GM12878 (cell line): ENCODE data around the gene FKBP11. TPM values are rescaled to one million over a fixed set of nuclear protein-coding genes. Genes with fewer than 3 reads are reported as not detected.

ENCODE experiments used
- ATF7 ChIP-seq: fragments of 450-650 bp; IDR thresholded peaks from 2 replicates; pipeline ENCODE4 v1.6.1; 2016; ENCODE audit warnings: low read depth, mild to moderate bottlenecking
- BACH1 ChIP-seq: fragments of 450-650 bp; IDR thresholded peaks from 2 replicates; pipeline ENCODE4 v1.6.1; 2017; ENCODE audit warnings: mild to moderate bottlenecking, borderline replicate concordance
- BRCA1 ChIP-seq: IDR thresholded peaks from 2 replicates; pipeline ENCODE4 v1.6.1; 2011; ENCODE audit warnings: low read depth, low read length, improper control_type of control experiment
- EED ChIP-seq: sonication (generic); IDR thresholded peaks from 2 replicates; pipeline ENCODE4 v1.6.1; 2016; ENCODE audit warnings: antibody characterized with exemption, low read depth
- EP300 ChIP-seq, 2 experiments: fragments of 150-350 bp in 1 of 2; IDR thresholded peaks; 2 replicates each; pipeline ENCODE4 v1.6.1; 2011 to 2012; ENCODE audit warnings: low read depth in 2 of 2, low read length in 2 of 2, borderline replicate concordance in 1 of 2, improper control_type of control experiment in 1 of 2, inconsistent platforms in 1 of 2; ENCODE audit not compliant: control insufficient read depth in 1 of 2
- FOS ChIP-seq: IDR thresholded peaks from 3 replicates; pipeline ENCODE4 v1.6.1; 2011; ENCODE audit warnings: borderline replicate concordance; ENCODE audit not compliant: insufficient read length; ENCODE audit errors: extremely low read depth
- GABPA ChIP-seq: IDR thresholded peaks from 2 replicates; pipeline ENCODE4 v1.6.1; 2014; ENCODE audit warnings: antibody characterized with exemption, low read depth, mild to moderate bottlenecking, inconsistent platforms
- IKZF1 ChIP-seq: fragments of 450-650 bp; conservative IDR thresholded peaks from 2 replicates; pipeline ENCODE4 v1.6.1; 2017; ENCODE audit warnings: antibody characterized with exemption, mild to moderate bottlenecking
- MTA3 ChIP-seq: IDR thresholded peaks from 2 replicates; pipeline ENCODE4 v1.6.1; 2012; ENCODE audit warnings: low read length, inconsistent platforms, borderline replicate concordance
- NFIC ChIP-seq: IDR thresholded peaks from 2 replicates; pipeline ENCODE4 v1.6.1; 2012; ENCODE audit warnings: low read depth, mild to moderate bottlenecking, inconsistent platforms, low read length, moderate library complexity
- NRF1 ChIP-seq: conservative IDR thresholded peaks from 2 replicates; pipeline ENCODE4 v1.6.1; 2011; ENCODE audit warnings: mild to moderate bottlenecking, low read depth, low read length, improper control_type of control experiment
- POLR2A ChIP-seq: IDR thresholded peaks from 2 replicates; pipeline ENCODE4 v1.6.1; 2011; ENCODE audit warnings: low read depth, mild to moderate bottlenecking, low read length
- POU2F2 ChIP-seq: IDR thresholded peaks from 3 replicates; pipeline ENCODE4 v1.6.1; 2011; ENCODE audit warnings: low read depth, mild to moderate bottlenecking, low read length, borderline replicate concordance
- SREBF2 ChIP-seq: IDR thresholded peaks from 2 replicates; pipeline ENCODE4 v1.6.1; 2012; ENCODE audit warnings: mild to moderate bottlenecking, low read length
- TAF1 ChIP-seq: IDR thresholded peaks from 2 replicates; pipeline ENCODE4 v1.6.1; 2011; ENCODE audit warnings: mild to moderate bottlenecking, low read depth, low read length, borderline replicate concordance
- ZBED1 ChIP-seq: IDR thresholded peaks from 2 replicates; pipeline ENCODE4 v1.6.1; 2016; ENCODE audit warnings: borderline replicate concordance
- polyA plus RNA-seq, 11 experiments: library from polyadenylated mRNA; depleted of rRNA in 4 of 11; unstranded in 6 of 11; stranded (reverse) in 5 of 11; fragments of >200 nt; fragmentation: Nextera tagmentation in 4 of 11; fragmentation: Illumina TruSeq in 1 of 11; extraction: Ambion mirVana in 4 of 11; extraction: Trizol in 1 of 11; gene quantifications; 1 replicate in 1 of 11; 2 replicates in 10 of 11; pipeline versions ENCODE4 v1.2.1 to v1.2.3, GENCODE V29; 2011 to 2016; ENCODE audit warnings: inconsistent platforms in 2 of 11, missing spikeins in 2 of 11, low read depth in 1 of 11
- total RNA-seq, 4 experiments: library from RNA; depleted of rRNA in 3 of 4; stranded (reverse); fragments of >200 nt in 3 of 4; fragmentation: Illumina TruSeq in 1 of 4; extraction: Trizol in 1 of 4; gene quantifications; 2 replicates each; pipeline versions ENCODE4 v1.2.1 to v1.2.3, GENCODE V29; 2013 to 2021
- TF ChIP-seq, protein P1 (sequence below): fragments of 450-650 bp; IDR thresholded peaks from 2 replicates; pipeline ENCODE4 v1.6.1; 2017; ENCODE audit warnings: mild to moderate bottlenecking, moderate library complexity
- TF ChIP-seq, protein P2 (sequence below): IDR thresholded peaks from 2 replicates; pipeline ENCODE4 v1.6.1; 2012; ENCODE audit warnings: low read depth, low read length, improper control_type of control experiment
- TF ChIP-seq, protein P3 (sequence below): IDR thresholded peaks from 2 replicates; pipeline ENCODE4 v1.6.1; 2012; ENCODE audit warnings: low read length, inconsistent platforms
- TF ChIP-seq, protein P4 (sequence below): fragments of 450-650 bp; formaldehyde crosslinking; IDR thresholded peaks from 2 replicates; pipeline ENCODE4 v1.5.0; 2022; ENCODE audit warnings: mild to moderate bottlenecking, missing genetic modification characterization

Gene FKBP11
- total and polyA plus RNA-seq, 10 of the 15 experiments (the other 5 are each of a cell fraction or from before 2014, with no cell fraction given), result 25.0 to 135 (median 56.5) TPM

DNA sequence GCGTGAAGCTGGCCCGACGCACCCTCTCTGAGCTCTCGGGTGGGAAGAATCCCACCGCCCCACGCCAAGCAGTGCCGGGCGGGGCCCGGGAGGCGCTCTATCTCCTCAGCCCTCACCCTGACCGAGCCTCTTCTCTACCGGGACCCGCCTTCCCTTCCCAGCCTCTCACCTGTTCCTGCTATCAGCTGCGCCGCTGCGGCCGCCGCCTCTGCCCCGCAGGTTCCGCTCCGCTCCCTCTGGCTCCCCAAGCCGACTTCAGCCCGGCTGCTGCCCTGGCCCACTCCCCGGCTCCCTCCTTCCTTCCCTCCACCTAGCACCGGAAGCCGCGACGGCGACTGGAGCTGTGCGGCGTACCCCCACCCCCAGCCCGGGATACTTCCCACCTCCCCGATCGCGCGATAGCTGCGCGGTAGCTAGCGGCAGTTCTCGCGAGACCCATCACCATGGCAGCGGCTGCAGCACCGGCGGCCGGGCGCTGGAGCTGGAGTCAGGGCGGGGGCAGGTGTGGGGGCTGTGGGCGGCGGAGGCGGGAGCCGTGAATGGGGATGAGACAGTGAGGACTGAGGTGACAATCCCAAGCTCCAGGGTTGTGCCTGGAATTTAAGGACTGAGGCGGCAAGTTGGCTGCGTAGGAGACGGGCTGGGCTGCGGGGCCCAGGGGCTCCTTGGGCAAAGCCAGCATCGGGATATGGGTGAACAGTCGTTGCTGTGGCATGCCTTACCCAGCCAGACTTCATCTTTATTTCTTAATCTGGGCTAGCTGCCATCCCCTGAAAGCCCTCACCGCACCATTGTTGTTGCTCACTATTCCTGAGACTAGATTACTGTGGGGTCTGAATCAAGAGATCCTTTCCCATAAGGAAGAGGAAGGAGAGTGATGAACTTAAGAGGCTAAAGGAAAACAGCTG is 32.1 kb upstream of the FKBP11 start, which contains the start of gene ARF3 (continued):
- TF ChIP-seq, protein P1, sequence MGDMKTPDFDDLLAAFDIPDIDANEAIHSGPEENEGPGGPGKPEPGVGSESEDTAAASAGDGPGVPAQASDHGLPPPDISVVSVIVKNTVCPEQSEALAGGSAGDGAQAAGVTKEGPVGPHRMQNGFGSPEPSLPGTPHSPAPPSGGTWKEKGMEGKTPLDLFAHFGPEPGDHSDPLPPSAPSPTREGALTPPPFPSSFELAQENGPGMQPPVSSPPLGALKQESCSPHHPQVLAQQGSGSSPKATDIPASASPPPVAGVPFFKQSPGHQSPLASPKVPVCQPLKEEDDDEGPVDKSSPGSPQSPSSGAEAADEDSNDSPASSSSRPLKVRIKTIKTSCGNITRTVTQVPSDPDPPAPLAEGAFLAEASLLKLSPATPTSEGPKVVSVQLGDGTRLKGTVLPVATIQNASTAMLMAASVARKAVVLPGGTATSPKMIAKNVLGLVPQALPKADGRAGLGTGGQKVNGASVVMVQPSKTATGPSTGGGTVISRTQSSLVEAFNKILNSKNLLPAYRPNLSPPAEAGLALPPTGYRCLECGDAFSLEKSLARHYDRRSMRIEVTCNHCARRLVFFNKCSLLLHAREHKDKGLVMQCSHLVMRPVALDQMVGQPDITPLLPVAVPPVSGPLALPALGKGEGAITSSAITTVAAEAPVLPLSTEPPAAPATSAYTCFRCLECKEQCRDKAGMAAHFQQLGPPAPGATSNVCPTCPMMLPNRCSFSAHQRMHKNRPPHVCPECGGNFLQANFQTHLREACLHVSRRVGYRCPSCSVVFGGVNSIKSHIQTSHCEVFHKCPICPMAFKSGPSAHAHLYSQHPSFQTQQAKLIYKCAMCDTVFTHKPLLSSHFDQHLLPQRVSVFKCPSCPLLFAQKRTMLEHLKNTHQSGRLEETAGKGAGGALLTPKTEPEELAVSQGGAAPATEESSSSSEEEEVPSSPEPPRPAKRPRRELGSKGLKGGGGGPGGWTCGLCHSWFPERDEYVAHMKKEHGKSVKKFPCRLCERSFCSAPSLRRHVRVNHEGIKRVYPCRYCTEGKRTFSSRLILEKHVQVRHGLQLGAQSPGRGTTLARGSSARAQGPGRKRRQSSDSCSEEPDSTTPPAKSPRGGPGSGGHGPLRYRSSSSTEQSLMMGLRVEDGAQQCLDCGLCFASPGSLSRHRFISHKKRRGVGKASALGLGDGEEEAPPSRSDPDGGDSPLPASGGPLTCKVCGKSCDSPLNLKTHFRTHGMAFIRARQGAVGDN, result no peak
- peak; percentile 74 for TF ChIP-seq IKZF1
- TF ChIP-seq BACH1, result no peak
- TF ChIP-seq BRCA1, result peak; percentile 97
- no peak for TF ChIP-seq ATF7
- no peak for TF ChIP-seq FOS
- peak; percentile 76 for TF ChIP-seq EED
- TF ChIP-seq TAF1, result peak; percentile 60; the same call in 1 of the 2 replicates
- TF ChIP-seq POU2F2, result no peak
- TF ChIP-seq MTA3, result no peak
- TF ChIP-seq, protein P2, sequence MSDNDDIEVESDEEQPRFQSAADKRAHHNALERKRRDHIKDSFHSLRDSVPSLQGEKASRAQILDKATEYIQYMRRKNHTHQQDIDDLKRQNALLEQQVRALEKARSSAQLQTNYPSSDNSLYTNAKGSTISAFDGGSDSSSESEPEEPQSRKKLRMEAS, result 0 out of 2 replicates have a peak, but pooled peaks have one; percentile 15
- TF ChIP-seq, protein P3, sequence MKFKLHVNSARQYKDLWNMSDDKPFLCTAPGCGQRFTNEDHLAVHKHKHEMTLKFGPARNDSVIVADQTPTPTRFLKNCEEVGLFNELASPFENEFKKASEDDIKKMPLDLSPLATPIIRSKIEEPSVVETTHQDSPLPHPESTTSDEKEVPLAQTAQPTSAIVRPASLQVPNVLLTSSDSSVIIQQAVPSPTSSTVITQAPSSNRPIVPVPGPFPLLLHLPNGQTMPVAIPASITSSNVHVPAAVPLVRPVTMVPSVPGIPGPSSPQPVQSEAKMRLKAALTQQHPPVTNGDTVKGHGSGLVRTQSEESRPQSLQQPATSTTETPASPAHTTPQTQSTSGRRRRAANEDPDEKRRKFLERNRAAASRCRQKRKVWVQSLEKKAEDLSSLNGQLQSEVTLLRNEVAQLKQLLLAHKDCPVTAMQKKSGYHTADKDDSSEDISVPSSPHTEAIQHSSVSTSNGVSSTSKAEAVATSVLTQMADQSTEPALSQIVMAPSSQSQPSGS, result no peak
- no peak for TF ChIP-seq GABPA
- peak; percentile 83 for TF ChIP-seq POLR2A
- no peak for TF ChIP-seq SREBF2
- TF ChIP-seq, protein P4, sequence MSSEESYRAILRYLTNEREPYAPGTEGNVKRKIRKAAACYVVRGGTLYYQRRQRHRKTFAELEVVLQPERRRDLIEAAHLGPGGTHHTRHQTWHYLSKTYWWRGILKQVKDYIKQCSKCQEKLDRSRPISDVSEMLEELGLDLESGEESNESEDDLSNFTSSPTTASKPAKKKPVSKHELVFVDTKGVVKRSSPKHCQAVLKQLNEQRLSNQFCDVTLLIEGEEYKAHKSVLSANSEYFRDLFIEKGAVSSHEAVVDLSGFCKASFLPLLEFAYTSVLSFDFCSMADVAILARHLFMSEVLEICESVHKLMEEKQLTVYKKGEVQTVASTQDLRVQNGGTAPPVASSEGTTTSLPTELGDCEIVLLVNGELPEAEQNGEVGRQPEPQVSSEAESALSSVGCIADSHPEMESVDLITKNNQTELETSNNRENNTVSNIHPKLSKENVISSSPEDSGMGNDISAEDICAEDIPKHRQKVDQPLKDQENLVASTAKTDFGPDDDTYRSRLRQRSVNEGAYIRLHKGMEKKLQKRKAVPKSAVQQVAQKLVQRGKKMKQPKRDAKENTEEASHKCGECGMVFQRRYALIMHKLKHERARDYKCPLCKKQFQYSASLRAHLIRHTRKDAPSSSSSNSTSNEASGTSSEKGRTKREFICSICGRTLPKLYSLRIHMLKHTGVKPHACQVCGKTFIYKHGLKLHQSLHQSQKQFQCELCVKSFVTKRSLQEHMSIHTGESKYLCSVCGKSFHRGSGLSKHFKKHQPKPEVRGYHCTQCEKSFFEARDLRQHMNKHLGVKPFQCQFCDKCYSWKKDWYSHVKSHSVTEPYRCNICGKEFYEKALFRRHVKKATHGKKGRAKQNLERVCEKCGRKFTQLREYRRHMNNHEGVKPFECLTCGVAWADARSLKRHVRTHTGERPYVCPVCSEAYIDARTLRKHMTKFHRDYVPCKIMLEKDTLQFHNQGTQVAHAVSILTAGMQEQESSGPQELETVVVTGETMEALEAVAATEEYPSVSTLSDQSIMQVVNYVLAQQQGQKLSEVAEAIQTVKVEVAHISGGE, result no peak
- no peak for TF ChIP-seq NFIC
- TF ChIP-seq ZBED1, result no peak
- no peak for TF ChIP-seq EP300 (IDR thresholded peaks at IDR 0.05; ENCODE audit: borderline replicate concordance in 1 of 2, control insufficient read depth in 1 of 2, low read depth in 2 of 2, low read length in 2 of 2)
- TF ChIP-seq NRF1, result no peak
